Mesenchymal stem cell (in vitro differentiated cells and primary cell): ENCODE data around the gene ACOT8.

Source experiments
- DNase-seq: peaks from one replicate; pipeline ENCODE4 v3.0.0-alpha.2; 2013
- H2AFZ ChIP-seq: one replicate; pipeline ENCODE4 v1.6.1; 2013; ENCODE audit warnings: low read depth, mild to moderate bottlenecking, control low read depth, inconsistent platforms, low read length, moderate library complexity
- H2AK5ac ChIP-seq: 2 replicates; pipeline ENCODE4 v1.6.1; 2013; ENCODE audit warnings: low read length, moderate library complexity, mild to moderate bottlenecking, inconsistent platforms; ENCODE audit not compliant: severe bottlenecking
- H2BK120ac ChIP-seq: one replicate; pipeline ENCODE4 v1.6.1; 2013; ENCODE audit warnings: low read depth, mild to moderate bottlenecking, inconsistent platforms, low read length, moderate library complexity
- H2BK12ac ChIP-seq, 2 experiments: one replicate each; pipeline ENCODE4 v1.6.1; 2013; ENCODE audit warnings: inconsistent platforms in 2 of 2, low read length in 2 of 2, mild to moderate bottlenecking in 2 of 2, moderate library complexity in 2 of 2, control low read depth in 1 of 2
- H2BK15ac ChIP-seq: one replicate; pipeline ENCODE4 v1.6.1; 2013; ENCODE audit warnings: mild to moderate bottlenecking, low read depth, inconsistent platforms; ENCODE audit not compliant: poor library complexity, severe bottlenecking
- H2BK5ac ChIP-seq: 2 replicates; pipeline ENCODE4 v1.6.1; 2013; ENCODE audit warnings: low read depth, mild to moderate bottlenecking, low read length, control low read depth, inconsistent platforms; ENCODE audit not compliant: poor library complexity, severe bottlenecking
- H3K14ac ChIP-seq, 2 experiments: one replicate each; pipeline ENCODE4 v1.6.1; 2013; ENCODE audit warnings: inconsistent platforms in 2 of 2, low read length in 2 of 2, control low read depth in 1 of 2, mild to moderate bottlenecking in 1 of 2, moderate library complexity in 1 of 2
- H3K18ac ChIP-seq, 2 experiments: one replicate each; pipeline ENCODE4 v1.6.1; 2013; ENCODE audit warnings: inconsistent platforms in 2 of 2, low read length in 2 of 2, control low read depth in 1 of 2, low read depth in 1 of 2, mild to moderate bottlenecking in 1 of 2
- H3K23ac ChIP-seq, 2 experiments: one replicate each; pipeline ENCODE4 v1.6.1; 2013; ENCODE audit warnings: inconsistent platforms in 2 of 2, low read length in 2 of 2, mild to moderate bottlenecking in 2 of 2, moderate library complexity in 2 of 2, control low read depth in 1 of 2
- H3K27ac ChIP-seq: 2 replicates; pipeline ENCODE4 v1.5.1; 2013; ENCODE audit warnings: mild to moderate bottlenecking, moderate library complexity, low read length, control low read depth, inconsistent platforms; ENCODE audit not compliant: poor library complexity, severe bottlenecking
- H3K27me3 ChIP-seq, 2 experiments: 2 replicates each; pipeline versions ENCODE4 v1.6.1 to v1.7.0; 2013; ENCODE audit warnings: low read length in 2 of 2, mild to moderate bottlenecking in 2 of 2, moderate library complexity in 2 of 2, control low read depth in 1 of 2, inconsistent platforms in 1 of 2; ENCODE audit not compliant: control insufficient read depth in 1 of 2, insufficient read depth in 1 of 2
- H3K36me3 ChIP-seq, 2 experiments: 2 replicates each; pipeline versions ENCODE4 v1.6.1 to v1.7.0; 2013; ENCODE audit warnings: low read length in 2 of 2, control low read depth in 1 of 2, inconsistent platforms in 1 of 2, low read depth in 1 of 2, mild to moderate bottlenecking in 1 of 2; ENCODE audit not compliant: insufficient read depth in 2 of 2, control insufficient read depth in 1 of 2
- H3K4ac ChIP-seq, 2 experiments: one replicate each; pipeline ENCODE4 v1.6.1; 2013; ENCODE audit warnings: inconsistent platforms in 2 of 2, low read length in 2 of 2, mild to moderate bottlenecking in 2 of 2, moderate library complexity in 2 of 2, control low read depth in 1 of 2, low read depth in 1 of 2
- H3K4me1 ChIP-seq: 2 replicates; pipeline ENCODE4 v1.6.1; 2013; ENCODE audit warnings: low read depth, low read length, control low read depth; ENCODE audit not compliant: control insufficient read depth, insufficient read depth
- H3K4me2 ChIP-seq: 2 replicates; pipeline ENCODE4 v1.6.1; 2013; ENCODE audit warnings: low read length, mild to moderate bottlenecking, inconsistent platforms; ENCODE audit not compliant: poor library complexity, severe bottlenecking
- H3K4me3 ChIP-seq, 2 experiments: 2 replicates each; pipeline versions ENCODE4 v1.5.1 to v1.7.0; 2013; ENCODE audit warnings: low read length in 2 of 2, mild to moderate bottlenecking in 2 of 2, control low read depth in 1 of 2, low read depth in 1 of 2; ENCODE audit not compliant: insufficient read depth in 1 of 2
- H3K79me1 ChIP-seq: replicated peaks from 2 replicates; pipeline ENCODE4 v1.6.1; 2013; ENCODE audit warnings: mild to moderate bottlenecking, control low read depth, low read length, inconsistent platforms; ENCODE audit not compliant: poor library complexity, severe bottlenecking
- H3K9ac ChIP-seq: 2 replicates; pipeline ENCODE4 v1.7.0; 2013; ENCODE audit warnings: mild to moderate bottlenecking, low read length, moderate library complexity
- H3K9me3 ChIP-seq: 2 replicates; pipeline ENCODE4 v1.7.0; 2013; ENCODE audit warnings: mild to moderate bottlenecking, low read length; ENCODE audit not compliant: control insufficient read depth
- H4K8ac ChIP-seq: one replicate; pipeline ENCODE4 v1.6.1; 2013; ENCODE audit warnings: inconsistent platforms, mild to moderate bottlenecking, low read length, moderate library complexity
- H4K91ac ChIP-seq: one replicate; pipeline ENCODE4 v1.6.1; 2013; ENCODE audit warnings: mild to moderate bottlenecking, low read length, inconsistent platforms
- WGBS: methylation state at CpG from one replicate; pipeline ENCODE4 v1.1.7; 2013; ENCODE audit warnings: mixed read lengths; 5-methylcytosine and 5-hydroxymethylcytosine counted together

ACOT8 gene

GRCh38 chr20:45887346-45887715 lies 30.1 kb upstream of the ACOT8 start, which contains the start of gene SPATA25:
SPATA25 (minus strand) TSS chr20:45887622; CDS start chr20:45887590, 32 bp downstream.
- Histone ChIP-seq H2BK15ac (peak within 1 kb of the TSS; percentile 6), H3K4me2 (no peak within 1 kb of the TSS), H3K27ac (no peak within 1 kb of the TSS), H2BK120ac (no peak within 1 kb of the TSS), H3K4ac (no peak within 1 kb of the TSS), H3K4me3 (no peak within 1 kb of the TSS), H2BK5ac (no peak within 1 kb of the TSS), H3K36me3 (peaks cover 35 to 51% of the 10 kb centered on the region in 2 experiments), H3K9me3 (no peaks in the 10 kb centered on the region), H3K4me1 (peaks cover 38% of the 10 kb centered on the region), H4K8ac (no peak within 1 kb of the TSS), H3K18ac (no peak within 1 kb of the TSS), H2BK12ac (peak within 1 kb of the TSS in 1 of 2 experiments; percentile 6), H3K27me3 (no peaks in the 10 kb centered on the region), H4K91ac (no peak within 1 kb of the TSS), H3K79me1 (peaks cover 41% of the 10 kb centered on the region), H2AFZ (no peak within 1 kb of the TSS), H2AK5ac (peak within 1 kb of the TSS; percentile 50), H3K14ac (no peak within 1 kb of the TSS), H3K23ac (no peak within 1 kb of the TSS), H3K9ac (no peak within 1 kb of the TSS)
- no peak for DNase-seq
- WGBS: 81% methylated on average over 2 of the region's 8 CpGs

GRCh38 chr20:45886590-45887345 lies 29.6 kb upstream of the ACOT8 start:
- Histone ChIP-seq H4K8ac (no peak overlapping the region), H3K36me3 (peaks cover 35 to 51% of the 10 kb centered on the region in 2 experiments), H3K18ac (no peak overlapping the region), H3K23ac (no peak overlapping the region), H3K4me1 (peaks cover 35% of the 10 kb centered on the region), H3K27me3 (no peaks in the 10 kb centered on the region), H3K4me3 (no peak overlapping the region), H2AFZ (no peak overlapping the region), H3K4me2 (no peak overlapping the region), H3K4ac (no peak overlapping the region), H2AK5ac (peak overlapping the region; percentile 50), H3K9me3 (no peaks in the 10 kb centered on the region), H2BK120ac (no peak overlapping the region), H3K9ac (no peak overlapping the region), H3K14ac (no peak overlapping the region), H2BK12ac (no peak overlapping the region), H3K27ac (no peak overlapping the region), H3K79me1 (peaks cover 36% of the 10 kb centered on the region), H2BK15ac (peak overlapping the region; percentile 6), H2BK5ac (no peak overlapping the region), H4K91ac (no peak overlapping the region)
- 98% methylated on average over 17 of the region's 19 CpGs for WGBS
- DNase-seq: no peak

DNA sequence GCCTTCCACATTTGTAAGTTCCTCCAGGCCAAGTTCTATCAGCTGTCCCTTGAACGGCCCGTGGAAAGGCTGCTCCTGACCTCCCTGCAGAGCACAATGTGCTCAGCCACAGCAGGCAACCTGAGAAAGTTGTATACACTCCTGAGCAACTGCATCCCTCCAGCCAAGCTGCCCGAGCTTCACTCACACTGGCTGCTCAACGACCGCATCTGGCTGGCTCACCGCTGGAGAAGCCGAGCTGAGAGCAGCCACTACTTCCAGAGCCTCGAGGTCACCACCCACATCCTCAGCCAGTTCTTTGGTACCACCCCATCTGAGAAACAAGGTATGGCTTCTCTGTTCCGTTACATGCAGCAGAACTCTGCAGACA lies 25.9 kb upstream of the ACOT8 start:
- H4K8ac ChIP-seq: no peak overlapping the region
- H3K36me3 ChIP-seq: peaks cover 32 to 42% of the 10 kb centered on the region in 2 experiments
- no peaks in the 10 kb centered on the region for H3K9me3 ChIP-seq
- no peak overlapping the region for H3K4me3 ChIP-seq
- H3K9ac ChIP-seq: no peak overlapping the region
- no peak overlapping the region for H3K18ac ChIP-seq
- no peak overlapping the region for H2BK5ac ChIP-seq
- no peak for DNase-seq
- H3K4me1 ChIP-seq: peaks cover 20% of the 10 kb centered on the region
- no peak overlapping the region for H3K4ac ChIP-seq
- H3K27me3 ChIP-seq: no peaks in the 10 kb centered on the region
- H3K23ac ChIP-seq: no peak overlapping the region
- H3K79me1 ChIP-seq: peaks cover 25% of the 10 kb centered on the region
- no peak overlapping the region for H2AK5ac ChIP-seq
- no peak overlapping the region for H2BK12ac ChIP-seq
- H3K4me2 ChIP-seq: no peak overlapping the region
- H3K14ac ChIP-seq: no peak overlapping the region
- H3K27ac ChIP-seq: no peak overlapping the region
- no peak overlapping the region for H2BK15ac ChIP-seq
- H2BK120ac ChIP-seq: no peak overlapping the region
- H2AFZ ChIP-seq: no peak overlapping the region
- WGBS: 93% methylated on average over 9 of the region's 9 CpGs
- no peak overlapping the region for H4K91ac ChIP-seq

DNA sequence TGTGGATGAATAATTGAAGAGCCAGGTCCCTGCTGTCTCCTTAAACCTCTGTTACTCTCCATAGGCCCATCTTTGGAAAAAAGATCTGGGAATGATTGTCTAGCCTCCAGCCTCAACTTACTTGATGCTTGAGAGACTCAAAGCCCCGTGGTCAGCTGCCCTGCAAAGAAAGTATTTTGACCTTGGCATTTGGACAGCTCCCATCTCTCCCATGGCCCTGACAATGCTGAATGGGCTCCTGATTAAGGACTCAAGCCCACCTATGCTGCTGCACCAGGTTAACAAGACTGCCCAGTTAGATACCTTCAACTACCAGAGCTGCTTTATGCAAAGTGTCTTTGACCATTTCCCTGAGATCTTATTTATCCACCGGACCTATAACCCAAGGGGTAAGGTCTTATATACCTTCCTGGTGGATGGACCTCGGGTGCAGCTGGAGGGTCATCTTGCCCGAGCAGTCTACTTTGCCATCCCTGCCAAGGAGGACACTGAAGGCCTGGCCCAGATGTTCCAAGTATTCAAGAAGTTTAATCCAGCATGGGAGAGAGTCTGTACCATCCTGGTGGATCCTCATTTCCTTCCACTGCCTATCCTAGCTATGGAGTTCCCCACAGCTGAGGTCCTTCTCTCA lies 25.4 kb upstream of the ACOT8 start:
- peaks cover 24% of the 10 kb centered on the region for H3K79me1 ChIP-seq

More for the DNA sequence above, 25.4 kb upstream of the ACOT8 start:
- Histone ChIP-seq H3K36me3 (peaks cover 37 to 43% of the 10 kb centered on the region in 2 experiments), H3K14ac (no peak overlapping the region), H3K23ac (no peak overlapping the region), H3K27me3 (no peaks in the 10 kb centered on the region), H3K27ac (no peak overlapping the region), H2AK5ac (no peak overlapping the region), H3K18ac (no peak overlapping the region), H3K4me3 (no peak overlapping the region), H2AFZ (no peak overlapping the region), H4K8ac (no peak overlapping the region), H3K9me3 (no peaks in the 10 kb centered on the region), H4K91ac (no peak overlapping the region), H3K4ac (no peak overlapping the region), H2BK120ac (no peak overlapping the region), H2BK5ac (no peak overlapping the region), H3K4me1 (peaks cover 20% of the 10 kb centered on the region), H3K9ac (no peak overlapping the region), H2BK15ac (no peak overlapping the region), H3K4me2 (no peak overlapping the region), H2BK12ac (no peak overlapping the region)
- DNase-seq: no peak
- WGBS: 86% methylated on average over 4 of the region's 4 CpGs
